Hematopoietic multipotent progenitor cell (in vitro differentiated cells): Measurements from ENCODE around the gene E4F1. TPM values are rescaled to one million over a fixed set of nuclear protein-coding genes. Genes with fewer than 3 reads are reported as not detected.

Experiments
- DNase-seq, 3 donors: peaks; one replicate each; pipeline ENCODE4 v3.0.0-alpha.2; 2011 to 2015; ENCODE audit warnings: low read depth in 2 of 3, low spot score in 2 of 3
- total RNA-seq: library from RNA; depleted of rRNA; stranded (reverse); fragments of >200 nt; gene quantifications from one replicate; pipeline ENCODE4 v1.2.3, GENCODE V29; 2012

E4F1 gene
- total RNA-seq, 1 donor, result 52.0 TPM

- no peak for DNase-seq
Measured at GRCh38 chr16:2270070-2270462, 46.7 kb downstream of the E4F1 start.

- no peak for DNase-seq
Measured at GRCh38 chr16:2270588-2271470, 47.4 kb downstream of the E4F1 start.

GRCh38 chr16:2271848-2272461 lies 48.6 kb downstream of the E4F1 start:
- DNase-seq, result no peak

DNA sequence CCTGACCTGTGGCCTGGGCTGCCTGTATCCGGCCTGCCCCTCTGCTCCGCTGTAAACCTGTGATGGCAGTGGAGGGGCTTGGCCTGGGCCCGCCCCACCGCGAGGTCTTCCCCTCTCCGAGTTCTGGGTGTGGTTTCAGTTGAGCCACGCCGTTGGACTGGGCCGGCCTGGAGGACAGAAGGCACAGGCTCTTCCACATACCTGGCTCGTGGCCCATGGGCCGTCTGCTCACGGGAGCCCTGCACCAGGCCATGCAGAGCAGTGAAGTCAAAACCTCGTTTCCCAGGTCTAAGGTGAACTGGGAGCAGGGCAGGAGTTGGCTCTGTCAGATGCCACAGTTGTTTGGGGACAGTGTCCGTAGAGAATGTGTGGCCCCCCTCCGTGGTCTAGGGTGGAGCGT lies 50.1 kb downstream of the E4F1 start:
- no peak for DNase-seq

DNA sequence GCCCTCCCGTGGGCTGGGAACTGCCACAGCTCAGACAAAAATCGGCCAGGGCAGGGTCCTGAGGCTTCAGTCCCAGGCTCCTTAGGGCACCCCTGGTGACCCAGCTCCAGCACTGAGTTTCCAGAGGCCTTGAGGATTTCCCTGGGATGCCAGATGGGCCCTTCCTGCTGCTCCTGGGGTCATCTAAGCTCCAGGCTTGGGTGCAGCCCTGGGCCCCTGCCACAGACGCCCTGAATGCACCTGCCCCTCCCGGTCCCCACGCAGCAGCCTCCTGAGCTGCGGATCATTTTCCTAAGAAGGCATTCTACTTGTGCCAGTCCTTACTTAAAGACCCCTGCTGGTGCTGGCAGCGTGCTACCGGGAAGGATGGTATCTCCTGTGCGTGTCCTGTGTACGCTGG lies 50.5 kb downstream of the E4F1 start:
- no peak for DNase-seq

DNA sequence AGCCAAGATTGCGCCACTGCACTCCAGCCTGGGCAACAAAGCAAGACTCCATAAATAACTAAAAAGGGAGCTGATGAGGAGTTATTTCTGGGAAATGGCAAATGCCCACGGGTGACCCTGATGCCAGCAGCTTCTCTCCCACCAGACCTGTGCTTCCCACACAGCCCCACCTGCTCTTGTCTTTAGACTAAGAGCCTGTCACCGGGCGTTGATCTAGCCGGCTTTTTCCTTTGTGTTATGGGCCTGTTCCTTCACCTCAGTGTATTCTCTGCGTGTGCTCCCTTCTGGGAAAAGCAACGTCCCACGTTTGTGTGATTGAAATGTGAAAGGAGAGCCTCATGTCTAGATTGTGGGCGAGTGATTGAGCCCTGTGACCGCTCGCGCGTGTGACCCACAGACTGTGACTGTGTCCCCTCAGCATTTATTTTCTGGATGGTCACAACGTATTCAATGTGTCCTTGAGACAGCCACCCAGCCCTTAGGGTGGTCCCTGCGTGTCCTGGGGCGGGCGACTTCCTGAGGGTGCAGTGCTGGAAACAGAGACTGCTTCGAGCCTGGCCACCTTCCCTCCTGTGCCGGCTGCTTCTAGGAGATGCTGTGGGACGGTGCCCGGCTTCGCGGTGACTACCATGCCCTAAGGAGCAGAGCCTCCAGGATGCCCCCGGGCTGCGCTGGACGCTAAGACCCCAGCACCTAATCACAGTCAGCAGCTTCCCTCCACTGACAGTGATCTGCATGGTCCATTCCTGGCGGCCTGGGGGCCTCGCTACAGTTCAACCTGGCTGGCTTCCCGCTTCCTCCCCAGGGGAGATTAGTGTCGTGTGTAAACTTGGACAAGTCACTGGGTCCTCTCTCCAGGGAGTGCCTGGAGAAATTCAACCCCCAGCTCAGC lies 52.3 kb downstream of the E4F1 start:
- no peak for DNase-seq

- no peak for DNase-seq
Measured at GRCh38 chr16:2276368-2277195, 53.2 kb downstream of the E4F1 start.

GRCh38 chr16:2277466-2278271 lies 54.3 kb downstream of the E4F1 start:
- no peak for DNase-seq

- DNase-seq, result no peak
Measured at GRCh38 chr16:2278272-2278608, 54.8 kb downstream of the E4F1 start.

- DNase-seq, result no peak
Measured at GRCh38 chr16:2278956-2279800, 55.8 kb downstream of the E4F1 start.

GRCh38 chr16:2280461-2280860 lies 57.1 kb downstream of the E4F1 start:
- DNase-seq, result no peak

DNA sequence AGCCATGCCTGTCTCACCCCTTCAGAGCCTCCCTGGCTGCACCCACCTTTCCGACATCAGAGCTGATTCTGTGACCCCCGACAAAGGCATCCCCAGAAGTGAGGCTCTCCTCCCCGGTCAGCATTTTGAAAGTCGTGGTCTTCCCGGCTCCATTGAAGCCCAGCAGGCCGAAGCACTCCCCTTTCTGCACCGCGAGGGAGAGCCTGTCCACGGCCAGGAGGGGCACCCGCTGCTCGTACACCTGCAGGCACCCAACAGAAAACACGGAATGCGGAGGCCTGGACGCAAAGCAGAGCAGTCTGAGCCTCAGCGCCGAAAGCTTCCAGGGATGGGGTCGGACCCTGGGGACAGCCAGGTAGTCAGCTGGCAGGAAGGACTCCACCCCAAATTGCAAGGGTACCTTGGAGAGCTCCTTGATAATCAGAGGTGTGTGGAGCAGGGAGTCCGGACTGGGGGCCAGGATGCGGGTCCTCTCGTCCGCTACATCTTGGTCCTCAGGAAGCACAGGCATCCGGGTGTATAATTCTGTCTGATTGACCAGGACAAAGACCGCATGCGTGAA lies 57.7 kb downstream of the E4F1 start:
- no peak for DNase-seq

GRCh38 chr16:2282262-2282661 lies 58.9 kb downstream of the E4F1 start:
- DNase-seq, result no peak

GRCh38 chr16:2282866-2283555 lies 59.6 kb downstream of the E4F1 start:
- DNase-seq, result no peak

- no peak for DNase-seq
Measured at GRCh38 chr16:2284001-2284770, 60.8 kb downstream of the E4F1 start.

GRCh38 chr16:2284797-2285576 lies 61.6 kb downstream of the E4F1 start:
- DNase-seq, result no peak
